ENCODE measurements around the gene CST1.

The CST1 gene

GRCh38 chr20:23705895-23706294 lies 44.8 kb downstream of the CST1 start:
- DNase-seq (ENCODE audit: low read depth in 1 of 2, low spot score in 1 of 2): no peak
- no peak for TF ChIP-seq REST (IDR thresholded peaks at IDR 0.05; ENCODE audit: insufficient replicate concordance, low read depth)
- TF ChIP-seq POLR2AphosphoS5 (IDR thresholded peaks at IDR 0.05; ENCODE audit: low read depth): no peak
- no peak for TF ChIP-seq SPI1 (IDR thresholded peaks at IDR 0.05; ENCODE audit: borderline replicate concordance, low read depth)
- TF ChIP-seq CTCF (IDR thresholded peaks at IDR 0.05; ENCODE audit: insufficient read depth, low read length): no peak
- no peak for TF ChIP-seq GABPA (IDR thresholded peaks at IDR 0.05; ENCODE audit: low read depth)
- no peaks in the 10 kb centered on the region for H3K27me3 ChIP-seq (ENCODE audit: insufficient read depth, poor library complexity, severe bottlenecking)
- no peak overlapping the region for H3K4me3 ChIP-seq (replicated peaks; ENCODE audit: insufficient read depth, low read length)
- H3K27ac ChIP-seq (replicated peaks): no peak overlapping the region

DNA sequence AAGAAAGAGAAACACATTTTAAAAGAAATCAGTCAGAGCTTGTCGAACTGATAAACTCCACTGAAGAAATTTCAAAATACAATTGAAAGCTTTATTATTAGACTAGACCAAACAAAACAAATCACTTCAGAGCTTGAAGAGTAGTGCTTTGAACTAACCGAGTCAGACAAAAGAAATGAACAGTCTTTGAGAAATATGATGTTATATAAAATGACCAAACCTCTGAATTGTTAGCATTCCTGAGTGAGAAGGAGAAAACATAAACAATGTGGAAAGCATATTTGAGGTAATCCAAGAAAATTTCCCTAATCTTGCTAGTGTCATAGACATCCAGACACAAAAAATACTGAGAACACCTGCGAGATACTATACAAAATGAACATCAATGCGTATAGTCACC lies 48.7 kb downstream of the CST1 start:
- TF ChIP-seq SPI1 (IDR thresholded peaks at IDR 0.05; ENCODE audit: borderline replicate concordance, low read depth): no peak
- no peak for TF ChIP-seq REST (IDR thresholded peaks at IDR 0.05; ENCODE audit: insufficient replicate concordance, low read depth)
- no peak for TF ChIP-seq CTCF (IDR thresholded peaks at IDR 0.05; ENCODE audit: insufficient read depth, low read length)
- no peak for TF ChIP-seq GABPA (IDR thresholded peaks at IDR 0.05; ENCODE audit: low read depth)
- TF ChIP-seq POLR2AphosphoS5 (IDR thresholded peaks at IDR 0.05; ENCODE audit: low read depth): no peak
- Histone ChIP-seq H3K27me3 (ENCODE audit: insufficient read depth, poor library complexity, severe bottlenecking) (no peaks in the 10 kb centered on the region), H3K27ac (replicated peaks) (no peak overlapping the region), H3K4me3 (replicated peaks; ENCODE audit: insufficient read depth, low read length) (no peak overlapping the region)
- no peak for DNase-seq (ENCODE audit: low read depth in 1 of 2, low spot score in 1 of 2)

GRCh38 chr20:23700931-23701330 lies 49.8 kb downstream of the CST1 start:
- Histone ChIP-seq H3K27me3 (ENCODE audit: insufficient read depth, poor library complexity, severe bottlenecking) (no peaks in the 10 kb centered on the region), H3K4me3 (replicated peaks; ENCODE audit: insufficient read depth, low read length) (no peak overlapping the region), H3K27ac (replicated peaks) (no peak overlapping the region)
- no peak for DNase-seq (ENCODE audit: low read depth in 1 of 2, low spot score in 1 of 2)
- no peak for TF ChIP-seq CTCF (IDR thresholded peaks at IDR 0.05; ENCODE audit: insufficient read depth, low read length)
- TF ChIP-seq REST (IDR thresholded peaks at IDR 0.05; ENCODE audit: insufficient replicate concordance, low read depth): no peak
- TF ChIP-seq GABPA (IDR thresholded peaks at IDR 0.05; ENCODE audit: low read depth): no peak

Data from HL-60 (cell line).